Fibroblast of lung (primary cell): ENCODE measurements around the gene GALNT8.

Experiments
- EZH2 ChIP-seq: IDR thresholded peaks from 2 replicates; pipeline ENCODE4 v1.5.1; 2012; ENCODE audit warnings: low read length, control low read depth, mild to moderate bottlenecking; ENCODE audit errors: missing control alignments
- TF ChIP-seq, protein P1 (sequence below), 2 donors: IDR thresholded peaks in 1 of 2; conservative IDR thresholded peaks in 1 of 2; 1 replicate in 1 of 2; 2 replicates in 1 of 2; pipeline ENCODE4 v1.5.1; 2011 to 2012; ENCODE audit warnings: low read length in 2 of 2, control low read depth in 1 of 2, inconsistent platforms in 1 of 2, low read depth in 1 of 2, mild to moderate bottlenecking in 1 of 2

DNA sequence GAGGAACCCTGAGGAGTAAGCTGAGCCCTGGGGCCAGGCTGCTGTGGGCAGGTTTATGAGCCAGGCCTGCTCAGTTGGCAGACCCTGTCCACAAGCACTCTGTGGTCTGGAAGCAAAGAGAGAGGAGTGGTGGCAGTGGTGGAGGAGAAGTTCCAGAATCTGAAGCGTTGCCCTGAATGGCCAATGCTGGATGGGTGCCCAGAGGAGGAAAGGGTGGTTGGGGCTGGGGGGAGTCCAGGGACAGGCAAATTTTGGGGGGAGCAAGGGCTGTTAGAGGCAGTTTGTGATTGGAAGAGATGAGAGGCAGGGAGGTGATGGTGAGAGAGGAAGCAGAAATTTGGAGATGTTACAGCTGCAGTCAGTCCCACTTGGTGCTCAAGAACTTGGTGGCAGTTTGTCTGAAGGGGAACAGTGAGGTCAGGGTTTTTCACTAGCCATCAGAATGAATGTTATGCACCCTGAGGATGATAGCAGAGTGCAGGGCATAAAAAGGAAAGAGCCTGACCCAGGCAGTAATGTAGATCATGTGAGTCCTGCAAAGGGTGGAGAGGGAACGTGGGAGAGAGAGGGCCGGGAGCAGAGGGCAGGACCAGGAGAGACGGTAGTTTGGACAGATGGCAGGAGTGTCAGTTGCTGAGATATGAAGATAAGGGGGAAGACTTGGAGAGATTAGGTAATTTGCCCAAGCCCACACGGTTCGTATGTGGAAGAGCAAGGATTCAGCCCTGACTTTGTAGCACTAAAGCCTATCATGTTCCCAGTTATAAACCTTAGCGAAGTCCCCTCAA, 51.2 kb downstream of the GALNT8 start:
- TF ChIP-seq, protein P1, sequence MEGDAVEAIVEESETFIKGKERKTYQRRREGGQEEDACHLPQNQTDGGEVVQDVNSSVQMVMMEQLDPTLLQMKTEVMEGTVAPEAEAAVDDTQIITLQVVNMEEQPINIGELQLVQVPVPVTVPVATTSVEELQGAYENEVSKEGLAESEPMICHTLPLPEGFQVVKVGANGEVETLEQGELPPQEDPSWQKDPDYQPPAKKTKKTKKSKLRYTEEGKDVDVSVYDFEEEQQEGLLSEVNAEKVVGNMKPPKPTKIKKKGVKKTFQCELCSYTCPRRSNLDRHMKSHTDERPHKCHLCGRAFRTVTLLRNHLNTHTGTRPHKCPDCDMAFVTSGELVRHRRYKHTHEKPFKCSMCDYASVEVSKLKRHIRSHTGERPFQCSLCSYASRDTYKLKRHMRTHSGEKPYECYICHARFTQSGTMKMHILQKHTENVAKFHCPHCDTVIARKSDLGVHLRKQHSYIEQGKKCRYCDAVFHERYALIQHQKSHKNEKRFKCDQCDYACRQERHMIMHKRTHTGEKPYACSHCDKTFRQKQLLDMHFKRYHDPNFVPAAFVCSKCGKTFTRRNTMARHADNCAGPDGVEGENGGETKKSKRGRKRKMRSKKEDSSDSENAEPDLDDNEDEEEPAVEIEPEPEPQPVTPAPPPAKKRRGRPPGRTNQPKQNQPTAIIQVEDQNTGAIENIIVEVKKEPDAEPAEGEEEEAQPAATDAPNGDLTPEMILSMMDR (conservative IDR thresholded peaks at IDR 0.05 in 1 of 2, IDR thresholded peaks at IDR 0.05 in 1 of 2; ENCODE audit: low read depth in 1 of 2, low read length in 2 of 2): no peak
- no peak for TF ChIP-seq EZH2
